GM21447 (cell line): Measurements from ENCODE around the gene KIFC1.
A peak's percentile ranks its signal among the peaks of the same experiment; 100 is the strongest.

Experiments used
- ATAC-seq: cut with Tn5 transposase; IDR thresholded peaks from one replicate; pipeline ENCODE4 v1.9.1; 2021; ENCODE audit not compliant: unreplicated experiment

Gene KIFC1

GRCh38 chr6:33439956-33440648, 48.5 kb downstream of the KIFC1 start:
- no peak for ATAC-seq

GRCh38 chr6:33440649-33441309, 49.2 kb downstream of the KIFC1 start:
- no peak for ATAC-seq

- ATAC-seq: no peak
Measured at GRCh38 chr6:33441457-33441856, 49.8 kb downstream of the KIFC1 start.

GRCh38 chr6:33442283-33442682, 50.7 kb downstream of the KIFC1 start:
- no peak for ATAC-seq

- no peak for ATAC-seq
Measured at GRCh38 chr6:33443025-33443424, 51.4 kb downstream of the KIFC1 start.

GRCh38 chr6:33443619-33444504, 52.2 kb downstream of the KIFC1 start:
- no peak for ATAC-seq

- ATAC-seq: no peak
Measured at GRCh38 chr6:33445119-33445603, 53.5 kb downstream of the KIFC1 start.

GRCh38 chr6:33446356-33446755, 54.7 kb downstream of the KIFC1 start:
- no peak for ATAC-seq

GRCh38 chr6:33450434-33450833, 58.8 kb downstream of the KIFC1 start:
- no peak for ATAC-seq

- no peak for ATAC-seq
Measured at GRCh38 chr6:33451606-33452005, 60.0 kb downstream of the KIFC1 start.

GRCh38 chr6:33452496-33452895, 60.9 kb downstream of the KIFC1 start:
- ATAC-seq: no peak

- ATAC-seq: no peak
Measured at GRCh38 chr6:33453393-33454008, 61.9 kb downstream of the KIFC1 start.

- ATAC-seq: peak; percentile 98
Measured at GRCh38 chr6:33454009-33454946, 62.7 kb downstream of the KIFC1 start, which contains the start of gene ZBTB9. Gene ZBTB9, plus strand, starts transcription at chr6:33454576. Its CDS starts 525 bp downstream, at chr6:33455101.

GRCh38 chr6:33455051-33455450, 63.4 kb downstream of the KIFC1 start:
- ATAC-seq: no peak

- no peak for ATAC-seq
Measured at GRCh38 chr6:33456156-33456555, 64.5 kb downstream of the KIFC1 start.

- no peak for ATAC-seq
Measured at GRCh38 chr6:33458676-33459075, 67.1 kb downstream of the KIFC1 start.

GRCh38 chr6:33459226-33459625, 67.6 kb downstream of the KIFC1 start:
- no peak for ATAC-seq
